IMR-90 (cell line): ENCODE measurements around the gene RPN2.

Experiments
- BHLHE40 ChIP-seq: fragments of 150-350 bp; IDR thresholded peaks from 2 replicates; pipeline ENCODE4 v1.6.1; 2016; ENCODE audit warnings: mild to moderate bottlenecking, low read depth, low read length
- CEBPB ChIP-seq: IDR thresholded peaks from 2 replicates; pipeline ENCODE4 v1.6.1; 2012; ENCODE audit warnings: low read depth, low read length, improper control_type of control experiment
- CHD1 ChIP-seq: IDR thresholded peaks from 2 replicates; pipeline ENCODE4 v1.6.1; 2012; ENCODE audit warnings: low read depth, low read length, improper control_type of control experiment
- FOS ChIP-seq: fragments of 150-350 bp; IDR thresholded peaks from 2 replicates; pipeline ENCODE4 v1.6.1; 2016; ENCODE audit warnings: low read depth, low read length
- MAZ ChIP-seq: IDR thresholded peaks from 2 replicates; pipeline ENCODE4 v1.6.1; 2012; ENCODE audit warnings: low read depth, mild to moderate bottlenecking, low read length, improper control_type of control experiment, moderate library complexity, borderline replicate concordance
- MXI1 ChIP-seq: IDR thresholded peaks from 2 replicates; pipeline ENCODE4 v1.6.1; 2012; ENCODE audit warnings: low read depth, mild to moderate bottlenecking, low read length, moderate library complexity, borderline replicate concordance
- POLR2A ChIP-seq: IDR thresholded peaks from 2 replicates; pipeline ENCODE4 v1.6.1; 2012; ENCODE audit warnings: mild to moderate bottlenecking, low read depth, low read length
- RAD21 ChIP-seq: IDR thresholded peaks from 2 replicates; pipeline ENCODE4 v1.6.1; 2012; ENCODE audit warnings: low read length, improper control_type of control experiment
- RCOR1 ChIP-seq: IDR thresholded peaks from 2 replicates; pipeline ENCODE4 v1.6.1; 2012; ENCODE audit warnings: mild to moderate bottlenecking, low read length, improper control_type of control experiment; ENCODE audit not compliant: insufficient replicate concordance
- RFX5 ChIP-seq: IDR thresholded peaks from 2 replicates; pipeline ENCODE4 v1.8.0; 2012; ENCODE audit warnings: low read depth, mild to moderate bottlenecking, low read length, moderate library complexity
- SMC3 ChIP-seq: fragments of 150-350 bp; IDR thresholded peaks from 2 replicates; pipeline ENCODE4 v1.6.1; 2016; ENCODE audit warnings: low read depth, mild to moderate bottlenecking, antibody characterized with exemption, low read length, moderate library complexity
- TF ChIP-seq, protein P1 (sequence below): conservative IDR thresholded peaks from 2 replicates; pipeline ENCODE4 v1.5.1; 2012; ENCODE audit warnings: mild to moderate bottlenecking, low read depth, low read length, improper control_type of control experiment
- TF ChIP-seq, protein P2 (sequence below): fragments of 150-350 bp; IDR thresholded peaks from 2 replicates; pipeline ENCODE4 v1.6.1; 2016; ENCODE audit warnings: low read depth, mild to moderate bottlenecking, low read length, moderate library complexity, borderline replicate concordance
- TF ChIP-seq, protein P3 (sequence below): fragments of 150-350 bp; IDR thresholded peaks from 2 replicates; pipeline ENCODE4 v1.6.1; 2017; ENCODE audit warnings: mild to moderate bottlenecking, antibody characterized with exemption, low read length, low read depth

DNA sequence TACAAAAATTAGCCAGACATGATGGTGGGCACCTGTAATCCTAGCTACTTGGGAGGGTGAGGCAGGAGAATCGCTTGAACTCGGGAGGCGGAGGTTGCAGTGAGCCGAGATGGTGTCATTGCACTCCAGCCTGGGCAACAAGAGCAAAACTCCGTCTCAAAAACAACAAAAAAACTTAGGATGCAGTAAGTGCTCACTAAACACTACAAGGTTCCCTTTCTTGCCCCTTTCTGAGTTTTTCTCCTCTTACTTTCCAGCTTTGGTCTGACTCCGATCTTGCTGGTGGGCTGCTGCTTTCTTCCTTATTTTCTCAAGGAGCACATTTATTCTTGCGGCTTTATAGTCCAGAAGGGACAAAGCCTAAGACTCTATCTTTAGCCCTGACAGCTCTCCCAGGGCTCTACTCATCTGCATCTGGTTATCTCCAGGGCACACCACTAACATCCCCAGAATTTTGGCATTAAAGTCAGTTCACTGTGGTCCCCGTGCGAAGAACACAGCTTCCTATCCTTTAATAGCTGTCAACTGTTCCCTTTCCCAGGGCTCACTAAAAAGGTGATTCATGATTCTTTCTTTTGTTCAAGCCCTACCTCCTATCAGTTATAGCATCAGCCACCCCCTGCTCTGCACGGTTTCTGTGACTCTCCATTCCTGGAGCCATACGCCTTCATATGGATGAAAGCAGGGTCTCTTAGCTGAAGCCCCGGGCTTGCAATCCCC is 17.1 kb upstream of the RPN2 start:
- TF ChIP-seq, protein P1, sequence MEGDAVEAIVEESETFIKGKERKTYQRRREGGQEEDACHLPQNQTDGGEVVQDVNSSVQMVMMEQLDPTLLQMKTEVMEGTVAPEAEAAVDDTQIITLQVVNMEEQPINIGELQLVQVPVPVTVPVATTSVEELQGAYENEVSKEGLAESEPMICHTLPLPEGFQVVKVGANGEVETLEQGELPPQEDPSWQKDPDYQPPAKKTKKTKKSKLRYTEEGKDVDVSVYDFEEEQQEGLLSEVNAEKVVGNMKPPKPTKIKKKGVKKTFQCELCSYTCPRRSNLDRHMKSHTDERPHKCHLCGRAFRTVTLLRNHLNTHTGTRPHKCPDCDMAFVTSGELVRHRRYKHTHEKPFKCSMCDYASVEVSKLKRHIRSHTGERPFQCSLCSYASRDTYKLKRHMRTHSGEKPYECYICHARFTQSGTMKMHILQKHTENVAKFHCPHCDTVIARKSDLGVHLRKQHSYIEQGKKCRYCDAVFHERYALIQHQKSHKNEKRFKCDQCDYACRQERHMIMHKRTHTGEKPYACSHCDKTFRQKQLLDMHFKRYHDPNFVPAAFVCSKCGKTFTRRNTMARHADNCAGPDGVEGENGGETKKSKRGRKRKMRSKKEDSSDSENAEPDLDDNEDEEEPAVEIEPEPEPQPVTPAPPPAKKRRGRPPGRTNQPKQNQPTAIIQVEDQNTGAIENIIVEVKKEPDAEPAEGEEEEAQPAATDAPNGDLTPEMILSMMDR: no peak
- TF ChIP-seq CEBPB (no peak), MAZ (no peak), MXI1 (no peak), RFX5 (no peak), RAD21 (no peak), POLR2A (no peak), SMC3 (no peak), RCOR1 (no peak), FOS (no peak), CHD1 (no peak), BHLHE40 (no peak)
- TF ChIP-seq, protein P2, sequence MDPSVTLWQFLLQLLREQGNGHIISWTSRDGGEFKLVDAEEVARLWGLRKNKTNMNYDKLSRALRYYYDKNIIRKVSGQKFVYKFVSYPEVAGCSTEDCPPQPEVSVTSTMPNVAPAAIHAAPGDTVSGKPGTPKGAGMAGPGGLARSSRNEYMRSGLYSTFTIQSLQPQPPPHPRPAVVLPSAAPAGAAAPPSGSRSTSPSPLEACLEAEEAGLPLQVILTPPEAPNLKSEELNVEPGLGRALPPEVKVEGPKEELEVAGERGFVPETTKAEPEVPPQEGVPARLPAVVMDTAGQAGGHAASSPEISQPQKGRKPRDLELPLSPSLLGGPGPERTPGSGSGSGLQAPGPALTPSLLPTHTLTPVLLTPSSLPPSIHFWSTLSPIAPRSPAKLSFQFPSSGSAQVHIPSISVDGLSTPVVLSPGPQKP: no peak
- TF ChIP-seq, protein P3, sequence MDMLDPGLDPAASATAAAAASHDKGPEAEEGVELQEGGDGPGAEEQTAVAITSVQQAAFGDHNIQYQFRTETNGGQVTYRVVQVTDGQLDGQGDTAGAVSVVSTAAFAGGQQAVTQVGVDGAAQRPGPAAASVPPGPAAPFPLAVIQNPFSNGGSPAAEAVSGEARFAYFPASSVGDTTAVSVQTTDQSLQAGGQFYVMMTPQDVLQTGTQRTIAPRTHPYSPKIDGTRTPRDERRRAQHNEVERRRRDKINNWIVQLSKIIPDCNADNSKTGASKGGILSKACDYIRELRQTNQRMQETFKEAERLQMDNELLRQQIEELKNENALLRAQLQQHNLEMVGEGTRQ: no peak
